SK-N-SH treated with all-trans-retinoic acid at 6 μM for 48 hours (cell line): Measurements from ENCODE around the gene LCN12.
"Not testable (repeated sequence)": the region's sequence is repeated elsewhere in the genome, so short reads cannot be mapped to it uniquely, and the experiment has no call there.

Source experiments
- ATAC-seq: fragments of 200-7000 bp; cut with Tn5 transposase; 3 replicates; pipeline ENCODE4 v1.9.1; 2020; ENCODE audit warnings: mild to moderate bottlenecking, moderate library complexity
- BACH2 ChIP-seq: fragments of 250-450 bp; sonication (Bioruptor Pico); IDR thresholded peaks from 2 replicates; pipeline ENCODE4 v1.9.0; 2021; ENCODE audit warnings: mild to moderate bottlenecking, borderline replicate concordance
- CSDC2 ChIP-seq: fragments of 250-450 bp; sonication (Bioruptor Pico); IDR thresholded peaks from 2 replicates; pipeline ENCODE4 v1.5.0; 2020; ENCODE audit warnings: mild to moderate bottlenecking, moderate library complexity
- ESRRG ChIP-seq: fragments of 250-450 bp; sonication (Bioruptor Pico); IDR thresholded peaks from 2 replicates; pipeline ENCODE4 v1.6.1; 2021; ENCODE audit warnings: mild to moderate bottlenecking
- ISL1 ChIP-seq: fragments of 250-450 bp; sonication (Bioruptor Pico); IDR thresholded peaks from 2 replicates; pipeline ENCODE4 v2.1.2; 2022; ENCODE audit warnings: mild to moderate bottlenecking, moderate library complexity
- ZFP30 ChIP-seq: fragments of 450-650 bp; formaldehyde crosslinking; IDR thresholded peaks from 2 replicates; pipeline ENCODE4 v1.5.0; 2022; ENCODE audit warnings: mild to moderate bottlenecking, moderate library complexity
- ZNF70 ChIP-seq: fragments of 450-650 bp; formaldehyde crosslinking; IDR thresholded peaks from 2 replicates; pipeline ENCODE4 v1.5.0; 2020; ENCODE audit warnings: mild to moderate bottlenecking, moderate library complexity
- TF ChIP-seq, protein P1 (sequence below): fragments of 250-450 bp; sonication (Bioruptor Pico); IDR thresholded peaks from 2 replicates; pipeline ENCODE4 v1.5.0; 2020; ENCODE audit warnings: mild to moderate bottlenecking, moderate library complexity
- TF ChIP-seq, protein P2 (sequence below): fragments of 250-450 bp; sonication (Bioruptor Pico); IDR thresholded peaks from 2 replicates; pipeline ENCODE4 v1.5.1; 2021; ENCODE audit warnings: mild to moderate bottlenecking, moderate library complexity
- TF ChIP-seq, protein P3 (sequence below): fragments of 250-450 bp; sonication (Bioruptor Pico); IDR thresholded peaks from 2 replicates; pipeline ENCODE4 v1.8.0; 2021; ENCODE audit warnings: low read depth, mild to moderate bottlenecking, moderate library complexity, borderline replicate concordance

Gene LCN12

DNA sequence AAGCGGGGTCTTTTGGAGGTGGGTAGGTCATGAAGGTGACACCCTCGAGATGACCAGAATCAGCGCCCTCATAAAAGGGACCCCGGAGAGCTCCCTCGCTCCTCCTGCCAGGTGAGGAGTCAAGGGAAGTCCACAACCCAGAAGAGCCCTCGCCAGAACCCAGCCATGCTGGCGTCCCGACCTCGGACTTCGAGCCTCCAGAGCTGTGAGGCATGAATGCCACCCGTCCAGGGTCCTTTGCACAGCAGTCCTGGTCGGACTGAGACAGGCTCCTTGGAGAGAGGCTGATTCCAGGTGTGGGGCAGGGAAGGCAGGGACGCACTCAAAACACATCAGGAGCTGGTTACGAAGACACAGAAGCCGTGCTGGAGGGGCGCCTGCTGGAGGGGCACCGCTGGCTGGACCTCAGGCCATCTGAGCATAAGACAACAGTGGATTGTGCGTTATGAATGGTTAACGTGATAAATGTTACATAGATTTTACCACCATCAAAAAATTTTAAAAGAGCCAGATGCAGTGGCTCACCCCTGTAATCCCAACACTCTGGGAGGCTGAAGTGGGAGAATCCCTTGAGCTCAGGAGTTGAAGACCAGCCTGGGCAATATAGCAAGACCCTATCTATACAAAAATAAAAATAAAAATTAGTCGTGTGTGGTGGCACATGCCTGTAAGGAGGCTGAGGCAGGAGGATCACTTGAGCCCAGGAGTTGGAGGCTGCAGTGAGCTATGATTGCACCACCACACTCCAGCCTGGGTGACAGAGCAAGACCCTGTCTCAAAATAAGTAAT is 50.0 kb downstream of the LCN12 start:
- TF ChIP-seq ISL1 (CRISPR knock-in tag): no peak
- TF ChIP-seq, protein P1, sequence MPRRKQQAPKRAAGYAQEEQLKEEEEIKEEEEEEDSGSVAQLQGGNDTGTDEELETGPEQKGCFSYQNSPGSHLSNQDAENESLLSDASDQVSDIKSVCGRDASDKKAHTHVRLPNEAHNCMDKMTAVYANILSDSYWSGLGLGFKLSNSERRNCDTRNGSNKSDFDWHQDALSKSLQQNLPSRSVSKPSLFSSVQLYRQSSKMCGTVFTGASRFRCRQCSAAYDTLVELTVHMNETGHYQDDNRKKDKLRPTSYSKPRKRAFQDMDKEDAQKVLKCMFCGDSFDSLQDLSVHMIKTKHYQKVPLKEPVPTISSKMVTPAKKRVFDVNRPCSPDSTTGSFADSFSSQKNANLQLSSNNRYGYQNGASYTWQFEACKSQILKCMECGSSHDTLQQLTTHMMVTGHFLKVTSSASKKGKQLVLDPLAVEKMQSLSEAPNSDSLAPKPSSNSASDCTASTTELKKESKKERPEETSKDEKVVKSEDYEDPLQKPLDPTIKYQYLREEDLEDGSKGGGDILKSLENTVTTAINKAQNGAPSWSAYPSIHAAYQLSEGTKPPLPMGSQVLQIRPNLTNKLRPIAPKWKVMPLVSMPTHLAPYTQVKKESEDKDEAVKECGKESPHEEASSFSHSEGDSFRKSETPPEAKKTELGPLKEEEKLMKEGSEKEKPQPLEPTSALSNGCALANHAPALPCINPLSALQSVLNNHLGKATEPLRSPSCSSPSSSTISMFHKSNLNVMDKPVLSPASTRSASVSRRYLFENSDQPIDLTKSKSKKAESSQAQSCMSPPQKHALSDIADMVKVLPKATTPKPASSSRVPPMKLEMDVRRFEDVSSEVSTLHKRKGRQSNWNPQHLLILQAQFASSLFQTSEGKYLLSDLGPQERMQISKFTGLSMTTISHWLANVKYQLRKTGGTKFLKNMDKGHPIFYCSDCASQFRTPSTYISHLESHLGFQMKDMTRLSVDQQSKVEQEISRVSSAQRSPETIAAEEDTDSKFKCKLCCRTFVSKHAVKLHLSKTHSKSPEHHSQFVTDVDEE (CRISPR knock-in tag): no peak
- no peak for TF ChIP-seq CSDC2 (CRISPR knock-in tag)
- TF ChIP-seq, protein P2, sequence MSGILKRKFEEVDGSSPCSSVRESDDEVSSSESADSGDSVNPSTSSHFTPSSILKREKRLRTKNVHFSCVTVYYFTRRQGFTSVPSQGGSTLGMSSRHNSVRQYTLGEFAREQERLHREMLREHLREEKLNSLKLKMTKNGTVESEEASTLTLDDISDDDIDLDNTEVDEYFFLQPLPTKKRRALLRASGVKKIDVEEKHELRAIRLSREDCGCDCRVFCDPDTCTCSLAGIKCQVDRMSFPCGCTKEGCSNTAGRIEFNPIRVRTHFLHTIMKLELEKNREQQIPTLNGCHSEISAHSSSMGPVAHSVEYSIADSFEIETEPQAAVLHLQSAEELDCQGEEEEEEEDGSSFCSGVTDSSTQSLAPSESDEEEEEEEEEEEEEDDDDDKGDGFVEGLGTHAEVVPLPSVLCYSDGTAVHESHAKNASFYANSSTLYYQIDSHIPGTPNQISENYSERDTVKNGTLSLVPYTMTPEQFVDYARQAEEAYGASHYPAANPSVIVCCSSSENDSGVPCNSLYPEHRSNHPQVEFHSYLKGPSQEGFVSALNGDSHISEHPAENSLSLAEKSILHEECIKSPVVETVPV (CRISPR knock-in tag): no peak
- no peak for TF ChIP-seq ZNF70 (CRISPR knock-in tag)
- ATAC-seq: no peak

DNA sequence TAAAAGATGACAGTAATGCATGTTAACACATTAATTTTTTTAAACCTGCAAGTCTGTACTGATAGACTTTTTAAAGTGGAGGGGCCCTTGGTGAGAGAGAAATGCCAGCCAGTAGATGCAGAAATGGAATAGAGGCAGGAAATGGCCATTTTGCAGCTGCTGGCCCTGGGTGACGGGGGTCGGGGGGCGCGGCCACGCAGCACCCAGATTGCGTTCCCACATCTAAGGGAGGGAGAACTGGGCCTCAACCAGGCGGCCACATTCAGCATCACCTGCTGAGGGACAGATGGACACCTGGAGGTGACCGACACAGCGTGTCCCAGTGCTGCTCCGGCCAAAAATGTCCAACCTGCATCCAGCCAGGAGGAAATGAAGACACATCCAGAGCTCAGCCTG is 50.6 kb downstream of the LCN12 start:
- no peak for ATAC-seq

DNA sequence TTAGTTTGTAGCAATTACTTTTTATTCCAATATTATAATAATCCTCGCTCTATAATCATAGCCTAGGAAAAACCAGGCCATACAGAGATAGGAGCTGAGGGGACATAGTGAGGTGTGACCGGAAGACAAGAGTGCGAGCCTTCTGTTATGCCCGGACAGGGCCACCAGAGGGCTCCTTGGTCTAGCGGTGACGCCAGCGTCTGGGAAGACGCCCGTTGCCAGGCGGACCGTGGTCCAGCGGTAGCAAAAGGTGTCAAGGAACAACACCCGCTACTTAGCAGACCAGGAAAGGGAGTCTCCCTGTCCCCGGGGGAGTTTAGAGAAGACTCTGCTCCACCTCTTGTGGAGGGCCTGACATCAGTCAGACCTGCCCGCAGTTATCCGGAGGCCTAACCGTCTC is 52.2 kb downstream of the LCN12 start:
- not testable (repeated sequence) for ATAC-seq

More for the DNA sequence above, 50.6 kb downstream of the LCN12 start:
- TF ChIP-seq BACH2 (no peak), ZFP30 (CRISPR knock-in tag) (no peak), ESRRG (CRISPR knock-in tag) (no peak)
- TF ChIP-seq, protein P2 (CRISPR knock-in tag): no peak
- TF ChIP-seq, protein P3, sequence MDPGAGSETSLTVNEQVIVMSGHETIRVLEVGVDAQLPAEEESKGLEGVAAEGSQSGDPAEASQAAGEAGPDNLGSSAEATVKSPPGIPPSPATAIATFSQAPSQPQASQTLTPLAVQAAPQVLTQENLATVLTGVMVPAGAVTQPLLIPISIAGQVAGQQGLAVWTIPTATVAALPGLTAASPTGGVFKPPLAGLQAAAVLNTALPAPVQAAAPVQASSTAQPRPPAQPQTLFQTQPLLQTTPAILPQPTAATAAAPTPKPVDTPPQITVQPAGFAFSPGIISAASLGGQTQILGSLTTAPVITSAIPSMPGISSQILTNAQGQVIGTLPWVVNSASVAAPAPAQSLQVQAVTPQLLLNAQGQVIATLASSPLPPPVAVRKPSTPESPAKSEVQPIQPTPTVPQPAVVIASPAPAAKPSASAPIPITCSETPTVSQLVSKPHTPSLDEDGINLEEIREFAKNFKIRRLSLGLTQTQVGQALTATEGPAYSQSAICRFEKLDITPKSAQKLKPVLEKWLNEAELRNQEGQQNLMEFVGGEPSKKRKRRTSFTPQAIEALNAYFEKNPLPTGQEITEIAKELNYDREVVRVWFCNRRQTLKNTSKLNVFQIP (CRISPR knock-in tag): no peak
